ENCODE data around the gene ZNF593.

DNA sequence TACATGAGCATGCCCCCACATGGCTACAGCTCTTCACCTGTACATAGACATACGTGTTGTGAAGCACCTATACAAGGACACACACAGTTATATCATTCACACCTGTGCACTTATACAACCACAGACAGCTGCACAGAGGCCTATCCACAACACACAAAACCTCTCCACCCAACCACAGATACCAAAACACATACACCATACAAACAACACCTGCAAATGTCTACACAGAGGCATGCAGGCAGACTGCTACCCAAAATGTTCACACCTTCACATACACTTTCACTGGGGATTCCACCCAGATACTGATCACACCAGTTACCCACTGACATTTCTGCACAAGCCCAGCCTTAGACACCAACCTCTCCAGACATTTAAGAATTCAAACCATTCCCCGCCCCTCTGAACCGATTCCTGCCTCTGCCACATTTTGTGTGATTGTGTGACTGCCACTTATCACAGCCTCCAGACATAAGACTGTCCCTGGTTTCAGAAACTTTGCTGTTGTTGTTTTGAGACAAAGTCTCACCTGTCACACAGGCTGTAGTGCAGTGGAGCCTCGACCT is 2.9 kb upstream of the ZNF593 start:
- TF ChIP-seq CTCF (IDR thresholded peaks at IDR 0.05 in 4 of 5, conservative IDR thresholded peaks at IDR 0.05 in 1 of 5), result no peak
- TF ChIP-seq POLR2A (IDR thresholded peaks at IDR 0.05), result no peak

Data from gastrocnemius medialis (tissue), 4 donors.